NCI-H460 (cell line): ENCODE data around the gene ZNF136. TPM values are rescaled to one million over a fixed set of nuclear protein-coding genes. Genes with fewer than 3 reads are reported as not detected.

Experiments used
- DNase-seq: peaks from one replicate; pipeline ENCODE4 v3.0.0-alpha.2; 2016; ENCODE audit warnings: low read depth; ENCODE audit errors: extremely low read depth
- total RNA-seq: library from RNA; depleted of rRNA; stranded (reverse); fragments of >200 nt; shearing (Covaris generic); gene quantifications from 2 replicates; pipeline ENCODE4 v1.2.3, GENCODE V29; 2014; rRNA removed

ZNF136 gene
- total RNA-seq, 1 experiment from 2014 or later: 3.9 TPM

- no peak for DNase-seq
Measured at GRCh38 chr19:12187625-12188024, 24.7 kb downstream of the ZNF136 start.

- DNase-seq: no peak
Measured at GRCh38 chr19:12194827-12195731, 32.2 kb downstream of the ZNF136 start.

GRCh38 chr19:12198136-12198535 is 35.2 kb downstream of the ZNF136 start:
- no peak for DNase-seq

- DNase-seq: no peak
Measured at GRCh38 chr19:12199757-12200419, 37.0 kb downstream of the ZNF136 start.

- no peak for DNase-seq
Measured at GRCh38 chr19:12202250-12202649, 39.4 kb downstream of the ZNF136 start.

- DNase-seq: no peak
Measured at GRCh38 chr19:12205296-12205695, 42.4 kb downstream of the ZNF136 start.

GRCh38 chr19:12208221-12208620 is 45.3 kb downstream of the ZNF136 start:
- no peak for DNase-seq

GRCh38 chr19:12217332-12217731 is 54.4 kb downstream of the ZNF136 start:
- no peak for DNase-seq

- DNase-seq: no peak
Measured at GRCh38 chr19:12222980-12223630, 60.2 kb downstream of the ZNF136 start.

GRCh38 chr19:12224676-12225075 is 61.8 kb downstream of the ZNF136 start:
- no peak for DNase-seq

GRCh38 chr19:12229990-12230389 is 67.1 kb downstream of the ZNF136 start:
- no peak for DNase-seq

- no peak for DNase-seq
Measured at GRCh38 chr19:12230751-12231733, 68.1 kb downstream of the ZNF136 start.

GRCh38 chr19:12232961-12233360 is 70.1 kb downstream of the ZNF136 start:
- DNase-seq: no peak

- DNase-seq: no peak
Measured at GRCh38 chr19:12237143-12237839, 74.4 kb downstream of the ZNF136 start.

Other genes with a start within 250 kb of the ZNF136 start
- gene ZNF700, start 238.0 kb upstream of the ZNF136 start, total RNA-seq: 0.12 and 0.26 TPM in 2 replicates
- not detected in 2 replicates for gene ZNF763, start 198.1 kb upstream of the ZNF136 start, total RNA-seq
- gene ZNF433, start 127.4 kb upstream of the ZNF136 start, total RNA-seq: not detected in 2 replicates
- gene ZNF878, start 110.1 kb upstream of the ZNF136 start, total RNA-seq: not detected in 2 replicates
- not detected in 2 replicates for gene ZNF844, start 98.4 kb upstream of the ZNF136 start, total RNA-seq
- 0.75 and 1.7 TPM in 2 replicates for gene ZNF20, start 22.7 kb upstream of the ZNF136 start, total RNA-seq
- gene ZNF625, start 6.4 kb upstream of the ZNF136 start, total RNA-seq: not detected in 2 replicates
- 0.17 and 0.32 TPM in 2 replicates for gene ZNF44, start 131.8 kb downstream of the ZNF136 start, total RNA-seq
- gene ZNF563, start 170.5 kb downstream of the ZNF136 start, total RNA-seq: not detected in 2 replicates
- gene ZNF442, start 202.6 kb downstream of the ZNF136 start, total RNA-seq: not detected in 2 replicates
- gene ZNF799, start 238.2 kb downstream of the ZNF136 start, total RNA-seq: 1.6 and 2.5 TPM in 2 replicates